HEK293T (cell line): ENCODE results near the gene POLL.

ENCODE experiments used
- BHLHE40 ChIP-seq: fragments of 450-650 bp; IDR thresholded peaks from 2 replicates; pipeline ENCODE4 v1.6.1; 2016; ENCODE audit warnings: mild to moderate bottlenecking, moderate library complexity, borderline replicate concordance
- ELF4 ChIP-seq: fragments of 450-650 bp; IDR thresholded peaks from 2 replicates; pipeline ENCODE4 v1.6.1; 2017; ENCODE audit warnings: antibody characterized with exemption
- FOXA1 ChIP-seq: fragments of 450-650 bp; IDR thresholded peaks from 2 replicates; pipeline ENCODE4 v1.6.1; 2016; ENCODE audit warnings: mild to moderate bottlenecking
- FOXK2 ChIP-seq: fragments of 450-650 bp; IDR thresholded peaks from 2 replicates; pipeline ENCODE4 v1.6.1; 2016; ENCODE audit warnings: mild to moderate bottlenecking
- HDGF ChIP-seq: fragments of 450-650 bp; IDR thresholded peaks from 2 replicates; pipeline ENCODE4 v1.6.1; 2017; ENCODE audit warnings: antibody characterized with exemption, borderline replicate concordance
- NFRKB ChIP-seq: fragments of 450-650 bp; IDR thresholded peaks from 2 replicates; pipeline ENCODE4 v1.6.1; 2016; ENCODE audit warnings: mild to moderate bottlenecking, moderate library complexity
- SP1 ChIP-seq: fragments of 450-650 bp; IDR thresholded peaks from 2 replicates; pipeline ENCODE4 v1.6.1; 2017
- SUZ12 ChIP-seq: fragments of 450-650 bp; IDR thresholded peaks from 2 replicates; pipeline ENCODE4 v1.6.1; 2016; ENCODE audit warnings: mild to moderate bottlenecking
- TF ChIP-seq, protein P1 (sequence below): fragments of 450-650 bp; IDR thresholded peaks from 2 replicates; pipeline ENCODE4 v1.6.1; 2016

DNA sequence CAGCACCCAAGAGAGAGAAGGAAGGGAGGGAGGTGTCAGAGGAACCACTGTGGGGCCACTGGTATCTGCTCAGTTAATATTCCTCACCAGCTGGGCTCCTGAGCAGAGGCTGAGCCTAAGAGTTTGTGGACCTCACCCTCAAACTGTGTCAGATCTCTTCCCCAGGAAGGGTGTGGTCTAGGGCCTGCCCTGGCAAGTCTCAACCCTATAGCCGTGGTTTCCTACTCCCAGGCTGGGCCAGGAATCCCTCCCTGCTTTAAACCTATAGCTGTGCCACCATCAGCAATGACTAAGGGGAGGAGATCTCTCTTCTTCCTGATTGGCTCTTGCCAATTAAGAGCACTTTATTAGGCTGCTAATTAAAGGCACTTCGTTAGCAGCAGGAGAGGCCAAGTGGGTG, 29.9 kb downstream of the POLL start:
- TF ChIP-seq ELF4 (no peak), BHLHE40 (no peak), SP1 (no peak), FOXK2 (no peak), SUZ12 (no peak), NFRKB (no peak), FOXA1 (no peak), HDGF (no peak)
- TF ChIP-seq, protein P1, sequence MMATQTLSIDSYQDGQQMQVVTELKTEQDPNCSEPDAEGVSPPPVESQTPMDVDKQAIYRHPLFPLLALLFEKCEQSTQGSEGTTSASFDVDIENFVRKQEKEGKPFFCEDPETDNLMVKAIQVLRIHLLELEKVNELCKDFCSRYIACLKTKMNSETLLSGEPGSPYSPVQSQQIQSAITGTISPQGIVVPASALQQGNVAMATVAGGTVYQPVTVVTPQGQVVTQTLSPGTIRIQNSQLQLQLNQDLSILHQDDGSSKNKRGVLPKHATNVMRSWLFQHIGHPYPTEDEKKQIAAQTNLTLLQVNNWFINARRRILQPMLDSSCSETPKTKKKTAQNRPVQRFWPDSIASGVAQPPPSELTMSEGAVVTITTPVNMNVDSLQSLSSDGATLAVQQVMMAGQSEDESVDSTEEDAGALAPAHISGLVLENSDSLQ: no peak
